T-helper 1 cell treated with Interleukin-12 subunit alpha and Interleukin-12 subunit beta and Interleukin-4 antibody, amounts not matched to agents 30 ng/mL and 1 ng/mL, for 36 hours (primary cell): ENCODE measurements around the gene MLH3. TPM values are rescaled to one million over a fixed set of nuclear protein-coding genes. Genes with fewer than 3 reads are reported as not detected.

Experiments used
- intact Hi-C: fragments of 100-400 bp; cut with micrococcal nuclease; formaldehyde crosslinking; loops from one replicate; pipeline ENCODE4 v1.15.1; 2024
- total RNA-seq: library from RNA; stranded (reverse); gene quantifications from 2 replicates; pipeline ENCODE4 v1.2.3, GENCODE V29; 2022

Gene MLH3
- total RNA-seq, 1 donor from 2014 or later: 20.2 TPM

DNA sequence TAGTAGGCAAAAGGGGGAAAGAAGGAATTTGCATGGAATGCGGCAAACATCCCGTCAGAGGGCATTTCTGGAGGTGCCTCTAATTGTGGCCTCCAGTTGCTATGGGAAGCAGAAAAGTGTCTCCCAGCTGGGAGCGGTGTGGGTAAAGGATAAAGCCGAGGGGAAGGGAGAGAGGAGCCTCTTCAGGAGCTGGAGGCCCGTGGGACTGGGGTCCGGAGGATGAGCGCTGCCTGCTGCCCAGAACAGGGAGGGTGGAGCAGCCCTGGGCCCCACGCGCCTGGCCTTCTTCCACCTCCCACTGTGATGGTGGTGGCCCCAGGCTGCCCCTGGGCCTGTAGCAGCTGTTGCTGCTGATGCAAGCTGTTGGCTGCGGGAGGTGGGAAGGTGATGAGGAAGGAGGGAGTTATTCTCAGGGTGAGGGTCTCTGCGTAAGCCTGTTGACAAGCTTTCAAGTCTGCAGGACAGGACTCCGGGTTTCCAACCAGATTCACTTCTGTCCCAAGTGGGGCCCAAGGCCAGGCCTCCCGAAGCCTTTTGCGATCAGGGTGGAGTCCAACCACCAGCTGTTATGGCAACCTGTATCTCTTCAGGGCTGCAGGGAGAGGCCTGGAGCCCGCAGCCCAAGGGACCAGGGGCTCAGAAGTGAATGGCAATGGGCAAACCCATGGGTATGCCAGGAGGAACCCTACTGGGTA is 76.8 kb downstream of the MLH3 start:
- intact Hi-C loops: no loop called here

DNA sequence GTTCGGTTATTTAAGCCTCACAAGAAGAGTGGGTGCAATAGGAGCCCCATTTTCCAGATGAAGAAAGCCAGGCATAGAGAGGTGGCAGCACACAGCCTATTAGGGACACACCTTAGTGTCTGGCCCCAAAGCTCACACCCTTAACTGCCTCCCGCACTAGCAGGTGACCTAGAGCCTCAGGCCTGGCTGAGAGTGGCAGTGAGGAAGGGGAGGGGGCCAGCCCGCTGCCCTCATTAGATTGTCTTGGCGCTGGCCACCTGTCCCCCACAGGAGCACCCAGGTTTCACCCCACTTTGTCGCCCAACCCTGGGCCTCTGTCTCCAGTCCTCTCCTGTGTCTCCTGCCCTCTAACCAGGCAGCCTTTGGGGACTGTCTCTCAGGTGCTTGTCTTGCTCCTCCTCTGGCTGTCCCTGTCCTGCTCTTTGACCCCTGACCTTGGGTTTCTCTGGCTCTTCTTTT is 77.3 kb downstream of the MLH3 start:
- intact Hi-C loops: no loop called here

DNA sequence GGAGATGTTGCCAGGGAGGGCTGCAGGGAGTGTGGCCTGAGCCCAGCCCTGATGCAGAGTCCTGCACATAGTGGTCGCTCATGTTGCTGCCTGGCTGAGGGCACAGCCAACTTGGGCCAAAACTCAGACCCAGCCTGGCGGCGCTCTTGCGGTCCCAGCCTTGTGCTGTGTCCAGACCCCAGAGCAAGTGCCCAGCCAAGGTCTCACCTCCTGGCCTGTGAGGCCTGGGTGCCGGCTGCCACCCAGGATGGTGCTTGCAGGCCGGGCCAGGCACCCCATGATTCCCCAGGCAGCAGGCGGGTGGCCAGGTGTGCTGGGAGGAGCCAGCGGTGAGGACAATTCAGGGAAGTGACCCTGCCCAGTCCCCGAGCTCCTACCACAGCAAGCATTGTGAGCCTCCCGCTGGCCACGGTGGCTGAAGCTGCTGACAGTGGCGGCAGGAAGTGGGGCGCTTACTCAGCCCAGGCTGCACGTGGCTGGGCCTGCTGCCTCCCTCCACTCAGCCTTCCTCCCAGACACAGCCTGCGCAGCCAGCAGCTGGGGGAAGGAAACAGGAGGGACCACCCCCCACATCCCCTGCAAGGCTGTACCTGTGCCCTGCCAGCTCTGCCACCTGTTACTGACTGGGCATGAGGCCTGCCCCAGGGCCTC is 78.1 kb downstream of the MLH3 start:
- intact Hi-C loops: no loop called here

DNA sequence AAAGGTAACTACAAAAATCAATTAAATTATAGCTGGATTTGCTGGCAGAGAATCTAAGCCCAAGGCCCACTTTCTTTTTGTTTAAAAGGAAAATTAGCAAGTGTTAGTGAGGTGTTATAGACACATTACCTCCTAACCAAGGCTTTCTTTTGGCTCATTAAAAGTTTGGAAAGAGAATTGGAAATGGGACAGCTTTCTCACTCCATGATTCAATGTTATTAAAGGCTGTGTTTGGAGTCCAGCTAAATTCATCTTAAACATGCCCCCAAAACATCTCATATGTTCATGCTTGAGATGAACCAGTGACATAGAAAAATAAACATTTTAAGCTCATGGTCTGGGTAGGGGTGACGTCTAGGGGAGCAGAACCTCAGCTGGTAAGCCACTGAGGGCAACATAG is 82.5 kb downstream of the MLH3 start:
- intact Hi-C loops: no loop called here

DNA sequence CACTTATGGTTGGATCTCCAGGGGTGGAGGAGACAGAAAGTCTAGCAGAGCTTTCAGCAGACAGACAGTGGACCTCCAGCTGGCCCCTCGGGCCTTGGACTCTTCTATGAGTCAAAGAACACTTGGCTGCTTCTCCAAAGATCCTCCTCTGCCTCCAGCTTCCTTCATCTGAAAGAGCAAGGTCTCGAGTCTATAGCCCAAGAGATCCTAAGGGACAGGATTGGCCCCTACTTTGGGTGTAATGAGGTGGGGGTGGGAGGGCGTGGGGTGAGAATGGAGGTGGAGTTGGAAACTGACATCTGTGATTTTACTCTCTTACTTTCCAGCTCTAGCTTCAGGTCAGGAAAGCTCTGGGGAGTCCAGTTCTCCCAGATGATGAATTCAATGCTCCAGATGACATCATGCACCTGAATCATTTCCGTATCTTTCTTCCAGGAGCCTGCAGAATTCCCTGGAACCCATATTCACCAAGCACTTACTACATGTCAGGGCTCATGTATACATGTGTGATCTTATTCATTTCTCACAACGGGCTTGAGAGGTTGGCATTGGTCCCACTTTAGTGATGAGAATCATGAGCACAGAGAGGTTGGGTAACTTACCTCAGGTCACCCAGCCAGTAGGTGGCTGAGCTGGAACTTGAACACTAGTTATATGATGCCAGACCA is 85.6 kb downstream of the MLH3 start:
- intact Hi-C loops: no loop called here

DNA sequence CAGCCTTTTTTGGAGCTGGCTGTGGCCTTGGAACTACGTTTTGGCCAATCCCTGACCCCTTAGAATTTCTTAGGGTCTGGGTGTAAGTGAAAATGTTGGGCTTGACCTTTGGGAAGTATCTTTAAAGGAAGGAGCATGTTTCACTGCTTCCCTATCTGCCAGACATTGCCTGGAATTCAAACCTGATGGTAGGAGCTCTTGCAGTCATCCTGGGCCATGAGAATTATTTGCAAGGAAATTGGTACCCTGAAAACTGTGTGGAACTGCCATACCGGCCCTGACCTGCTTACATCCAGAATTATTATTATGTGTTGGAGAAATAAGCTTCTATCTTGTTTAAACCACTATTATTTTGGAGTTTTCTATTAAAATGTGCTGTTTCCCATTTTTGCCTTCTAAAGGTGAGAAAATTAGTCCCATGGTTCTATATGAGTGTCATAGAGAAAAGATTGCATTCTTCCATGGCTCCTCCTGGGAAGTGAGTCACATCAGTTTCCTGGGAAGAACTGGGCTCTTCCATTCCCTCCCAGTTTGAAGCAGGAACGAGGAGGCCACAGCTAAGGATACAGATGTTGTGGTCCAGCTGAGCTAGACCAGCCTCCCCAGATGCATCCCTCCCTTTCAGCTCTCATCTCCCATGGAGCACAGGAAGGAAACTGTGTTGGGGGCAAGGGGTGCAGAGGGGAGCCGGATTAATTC is 86.3 kb downstream of the MLH3 start:
- intact Hi-C loops: no loop called here

Other genes with a start within 250 kb of the MLH3 start
- 0.05 TPM in 1 of 2 replicates, not detected in the other for gene PROX2, start 175.3 kb downstream of the MLH3 start, total RNA-seq
- gene DLST, start 169.6 kb downstream of the MLH3 start, total RNA-seq: 87.6 and 95.8 TPM in 2 replicates
- gene RPS6KL1, start 128.2 kb downstream of the MLH3 start, total RNA-seq: 5.7 and 5.9 TPM in 2 replicates
- 0.20 and 0.29 TPM in 2 replicates for gene PGF, start 95.9 kb downstream of the MLH3 start, total RNA-seq
- gene EIF2B2, start 48.5 kb downstream of the MLH3 start, total RNA-seq: 45.0 and 50.6 TPM in 2 replicates
- gene ACYP1, start 12.6 kb upstream of the MLH3 start, total RNA-seq: 34.4 and 35.0 TPM in 2 replicates
- 0.98 and 1.3 TPM in 2 replicates for gene ZC2HC1C, start 18.2 kb upstream of the MLH3 start, total RNA-seq
- gene NEK9, start 75.6 kb upstream of the MLH3 start, total RNA-seq: 81.3 and 83.5 TPM in 2 replicates
- 238 and 244 TPM in 2 replicates for gene TMED10, start 125.1 kb upstream of the MLH3 start, total RNA-seq
- 12.7 and 15.5 TPM in 2 replicates for gene FOS, start 227.4 kb upstream of the MLH3 start, total RNA-seq